B cell (primary cell): ENCODE measurements around the gene TNFAIP2. TPM values are rescaled to one million over a fixed set of nuclear protein-coding genes. Genes with fewer than 3 reads are reported as not detected.

Experiments
- ATAC-seq: fragments of 200-7000 bp; cut with Tn5 transposase; one replicate; pipeline ENCODE4 v1.10.0; 2021; ENCODE audit warnings: low read depth, mild to moderate bottlenecking, moderate number of reproducible peaks, moderate library complexity
- CTCF ChIA-PET: fragments of 350-600 bp; sonication (Branson Sonifier 250); formaldehyde crosslinking; loops from one replicate; lab custom pipeline; 2021; ENCODE audit warnings: antibody characterized with exemption, inconsistent platforms; lab: Charles Lee
- POLR2A ChIA-PET: fragments of 350-600 bp; sonication (Branson Sonifier 250); formaldehyde crosslinking; loops from one replicate; lab custom pipeline; 2021; ENCODE audit warnings: antibody characterized with exemption; lab: Charles Lee
- DNase-seq: peaks from one replicate; pipeline ENCODE4 v3.0.0; 2013
- H2AFZ ChIP-seq: 2 replicates; pipeline ENCODE4 v1.6.1; 2012; ENCODE audit warnings: mild to moderate bottlenecking, low read depth, low read length; ENCODE audit not compliant: insufficient read depth, poor library complexity, severe bottlenecking
- H3K27ac ChIP-seq, 2 donors: 1 replicate in 1 of 2; 2 replicates in 1 of 2; pipeline ENCODE4 v1.5.1; 2012 to 2013; ENCODE audit warnings: low read length in 2 of 2, mild to moderate bottlenecking in 2 of 2, moderate library complexity in 1 of 2
- H3K27me3 ChIP-seq, 4 experiments: fragments of 200-600 bp in 1 of 4; sonication (generic) in 1 of 4; replicated peaks in 1 of 4; 1 replicate in 2 of 4; 2 replicates in 2 of 4; pipeline versions ENCODE4 v1.6.1 to v1.7.0; 2013 to 2016; ENCODE audit warnings: low read length in 3 of 4, mild to moderate bottlenecking in 2 of 4, mixed read lengths in 1 of 4, moderate library complexity in 1 of 4; ENCODE audit not compliant: insufficient read depth in 4 of 4, control insufficient read depth in 3 of 4; ENCODE audit errors: control extremely low read depth in 1 of 4
- H3K36me3 ChIP-seq, 2 experiments: replicated peaks in 1 of 2; 1 replicate in 1 of 2; 2 replicates in 1 of 2; pipeline versions ENCODE4 v1.6.1 to v1.7.1; 2013; ENCODE audit warnings: low read length in 1 of 2; ENCODE audit not compliant: insufficient read depth in 2 of 2, control insufficient read depth in 1 of 2; ENCODE audit errors: control extremely low read depth in 1 of 2, extremely low read depth in 1 of 2
- H3K4me1 ChIP-seq, 2 donors: fragments of 200-600 bp in 1 of 2; sonication (generic) in 1 of 2; 1 replicate in 1 of 2; 2 replicates in 1 of 2; pipeline versions ENCODE4 v1.5.1 to v1.6.1; 2013 to 2017; ENCODE audit warnings: low read length in 2 of 2; ENCODE audit not compliant: control insufficient read depth in 2 of 2, insufficient read depth in 2 of 2
- H3K4me2 ChIP-seq: replicated peaks from 2 replicates; pipeline ENCODE3; 2012; ENCODE audit warnings: mild to moderate bottlenecking, low read depth, low read length; ENCODE audit not compliant: poor library complexity, severe bottlenecking
- H3K4me3 ChIP-seq, 5 experiments: fragments of 200-600 bp in 1 of 5; sonication (generic) in 1 of 5; 1 replicate in 3 of 5; 2 replicates in 2 of 5; pipeline versions ENCODE4 v1.5.1 to v1.7.0; 2011 to 2016; ENCODE audit warnings: low read length in 4 of 5, mild to moderate bottlenecking in 4 of 5, low read depth in 2 of 5, control low read depth in 1 of 5, moderate library complexity in 1 of 5; ENCODE audit not compliant: insufficient read depth in 1 of 5; ENCODE audit errors: control extremely low read depth in 1 of 5, extremely low read depth in 1 of 5
- H3K79me2 ChIP-seq: fragments of 200-600 bp; sonication (generic); one replicate; pipeline ENCODE4 v1.6.0; 2016; ENCODE audit warnings: low read length; ENCODE audit not compliant: control insufficient read depth, insufficient read depth
- H3K9ac ChIP-seq: fragments of 200-600 bp; sonication (generic); 2 replicates; pipeline ENCODE4 v1.6.1; 2017; ENCODE audit warnings: mild to moderate bottlenecking, low read length, moderate library complexity
- H3K9me3 ChIP-seq, 3 donors: one replicate each; pipeline versions ENCODE4 v1.6.1 to v1.7.1; 2013; ENCODE audit warnings: low read length in 2 of 3; ENCODE audit not compliant: control insufficient read depth in 2 of 3, insufficient read depth in 1 of 3; ENCODE audit errors: control extremely low read depth in 1 of 3
- H4K20me1 ChIP-seq: 2 replicates; pipeline ENCODE4 v1.6.0; 2012; ENCODE audit warnings: mild to moderate bottlenecking, low read length; ENCODE audit not compliant: insufficient read depth, control insufficient read depth, poor library complexity, severe bottlenecking
- H3K27ac Mint-ChIP-seq: one replicate; pipeline ENCODE4 v1.8.0; 2021; ENCODE audit warnings: mixed read lengths
- H3K27me3 Mint-ChIP-seq: one replicate; pipeline ENCODE4 v1.8.0; 2021; ENCODE audit warnings: mixed read lengths
- H3K4me1 Mint-ChIP-seq: one replicate; pipeline ENCODE4 v1.8.0; 2021; ENCODE audit warnings: mixed read lengths
- H3K4me3 Mint-ChIP-seq: one replicate; pipeline ENCODE4 v1.8.0; 2021; ENCODE audit warnings: mixed read lengths
- H3K9me3 Mint-ChIP-seq: one replicate; pipeline ENCODE4 v1.8.0; 2022; ENCODE audit warnings: mixed read lengths; ENCODE audit not compliant: insufficient read depth
- CTCF ChIP-seq: fragments of 200-600 bp; IDR thresholded peaks from one replicate; pipeline ENCODE4 v1.8.0; 2022; ENCODE audit warnings: antibody characterized with exemption, mild to moderate bottlenecking
- EZH2 ChIP-seq: IDR thresholded peaks from 2 replicates; pipeline ENCODE4 v1.6.1; 2012; ENCODE audit warnings: borderline replicate concordance, low read depth, mild to moderate bottlenecking, moderate library complexity, low read length; ENCODE audit not compliant: insufficient read depth, poor library complexity, severe bottlenecking
- WGBS: methylation state at CpG from one replicate; pipeline ENCODE4 v1.1.5; 2013; ENCODE audit warnings: missing lambda C conversion rate; ENCODE audit not compliant: insufficient coverage; 5-methylcytosine and 5-hydroxymethylcytosine counted together
- intact Hi-C: fragments of 100-400 bp; cut with micrococcal nuclease; formaldehyde crosslinking; loops from one replicate; pipeline ENCODE4 v1.10.0; 2022
- polyA plus RNA-seq: library from polyadenylated mRNA; depleted of rRNA; stranded (reverse); fragments of >200 nt; gene quantifications from 2 replicates; pipeline ENCODE4 v1.2.3, GENCODE V29; 2012
- total RNA-seq, 2 donors: library from RNA; stranded (reverse); fragments of 120-200 nt in 1 of 2; gene quantifications; 1 replicate in 1 of 2; 2 replicates in 1 of 2; pipeline versions ENCODE4 v1.2.3 to v1.2.4, GENCODE V29; 2013 to 2022

TNFAIP2 gene
- total and polyA plus RNA-seq, 2 donors (not counting 1 experiment from before 2014, with no cell fraction given) = 1.5 to 9.0 TPM

- Histone ChIP-seq H3K36me3 (no peaks in the 10 kb centered on the region), H3K4me2 (no peak overlapping the region), H3K9ac (no peak overlapping the region), H3K4me3 (no peak overlapping the region), H3K4me1 (peaks cover 14 to 21% of the 10 kb centered on the region in 2 donors), H4K20me1 (no peaks in the 10 kb centered on the region), H3K79me2 (no peaks in the 10 kb centered on the region), H3K27ac (no peak overlapping the region), H2AFZ (no peak overlapping the region), H3K9me3 (no peaks in the 10 kb centered on the region), H3K27me3 (peaks cover 0 to 18% (median 1%) of the 10 kb centered on the region in 4 experiments)
- WGBS = 94% methylated on average over 11 of the region's 11 CpGs
- intact Hi-C loops = no loop called here
- Mint-ChIP-seq H3K27ac (no peak overlapping the region), H3K4me3 (no peak overlapping the region), H3K27me3 (peaks cover 4% of the 10 kb centered on the region), H3K4me1 (peaks cover 6% of the 10 kb centered on the region), H3K9me3 (no peaks in the 10 kb centered on the region)
- ChIA-PET CTCF (interaction anchor here (1.4 to 3.5 kb wide), 2 partner anchors 9 to 402 kb away, joined by 4 to 40 read pairs; no protein-coding TSS in a partner anchor), POLR2A (no interaction called here)
- no peak for DNase-seq
- ATAC-seq = no peak
- TF ChIP-seq EZH2 = no peak
- no peak for TF ChIP-seq CTCF
These were observed 28.0 kb upstream of the TNFAIP2 start for GRCh38 chr14:103095210-103095778.

GRCh38 chr14:103096387-103096786, 26.9 kb upstream of the TNFAIP2 start:
- ChIA-PET POLR2A (interaction anchor here (0.6 kb wide), 1 partner anchor 10 kb away, joined by 4 read pairs; no protein-coding TSS in a partner anchor), CTCF (interaction anchor here (1.4 to 3.5 kb wide), 2 partner anchors 8 to 403 kb away, joined by 4 to 40 read pairs; no protein-coding TSS in a partner anchor)
- Mint-ChIP-seq H3K27ac (no peak overlapping the region), H3K4me1 (peaks cover 14% of the 10 kb centered on the region), H3K4me3 (no peak overlapping the region), H3K27me3 (peaks cover 7% of the 10 kb centered on the region), H3K9me3 (no peaks in the 10 kb centered on the region)
- Histone ChIP-seq H3K27me3 (peaks cover 0 to 11% (median 1%) of the 10 kb centered on the region in 4 experiments), H3K9me3 (no peaks in the 10 kb centered on the region), H3K4me3 (no peak overlapping the region), H2AFZ (no peak overlapping the region), H3K9ac (no peak overlapping the region), H3K27ac (no peak overlapping the region), H4K20me1 (no peaks in the 10 kb centered on the region), H3K4me2 (no peak overlapping the region), H3K36me3 (no peaks in the 10 kb centered on the region), H3K79me2 (no peaks in the 10 kb centered on the region), H3K4me1 (peaks cover 13 to 25% of the 10 kb centered on the region in 2 donors)
- 90% methylated on average over 4 of the region's 4 CpGs for WGBS
- no peak for TF ChIP-seq EZH2
- TF ChIP-seq CTCF = no peak
- DNase-seq = no peak
- intact Hi-C loops = no loop called here
- no peak for ATAC-seq
